WERI-Rb-1 (cell line): ENCODE data around the gene PRKCE.

Experiments used
- DNase-seq: peaks from one replicate; pipeline ENCODE4 v3.0.0-alpha.2; 2020
- H3K27ac ChIP-seq: fragments of 250-450 bp; sonication (Bioruptor Pico); 2 replicates; pipeline ENCODE4 v1.5.1; 2020; ENCODE audit warnings: mild to moderate bottlenecking, moderate library complexity
- H3K27me3 ChIP-seq: fragments of 250-450 bp; sonication (Bioruptor Pico); 2 replicates; pipeline ENCODE4 v1.5.1; 2021; ENCODE audit warnings: mild to moderate bottlenecking, low read depth, moderate library complexity; ENCODE audit not compliant: insufficient read depth, severe bottlenecking
- H3K36me3 ChIP-seq: fragments of 250-450 bp; sonication (Bioruptor Pico); 2 replicates; pipeline ENCODE4 v1.5.1; 2020; ENCODE audit warnings: mild to moderate bottlenecking, moderate library complexity
- H3K4me3 ChIP-seq: 2 replicates; pipeline ENCODE4 v1.5.1; 2011; ENCODE audit warnings: low read depth, mild to moderate bottlenecking, control low read depth, low read length
- H3K9me3 ChIP-seq: fragments of 250-450 bp; sonication (Bioruptor Pico); 2 replicates; pipeline ENCODE4 v1.5.1; 2021; ENCODE audit warnings: mild to moderate bottlenecking, moderate library complexity; ENCODE audit not compliant: severe bottlenecking
- TF ChIP-seq, protein P1 (sequence below): IDR thresholded peaks from 2 replicates; pipeline ENCODE4 v1.5.1; 2011; ENCODE audit warnings: low read depth, mild to moderate bottlenecking, control low read depth, inconsistent platforms, low read length

PRKCE gene

DNA sequence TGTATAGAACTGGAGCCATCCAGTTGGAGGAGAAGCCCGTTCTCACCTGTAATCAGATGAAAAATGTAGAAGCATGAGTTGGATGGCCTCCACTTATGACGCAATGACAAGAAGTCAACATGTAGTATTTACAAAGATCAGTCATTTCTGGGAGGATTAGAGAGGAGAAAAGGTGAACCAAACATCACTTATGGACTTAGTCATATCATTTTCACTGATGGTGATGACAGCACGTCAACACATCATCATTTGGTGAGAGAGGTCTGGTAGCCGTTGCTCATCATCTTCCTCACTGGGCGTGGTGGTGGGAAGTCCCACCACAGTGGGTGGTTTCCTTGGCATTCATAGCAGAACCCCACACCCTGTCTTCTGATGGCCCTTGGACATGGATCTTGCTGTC, 381.5 kb downstream of the PRKCE start:
- TF ChIP-seq, protein P1, sequence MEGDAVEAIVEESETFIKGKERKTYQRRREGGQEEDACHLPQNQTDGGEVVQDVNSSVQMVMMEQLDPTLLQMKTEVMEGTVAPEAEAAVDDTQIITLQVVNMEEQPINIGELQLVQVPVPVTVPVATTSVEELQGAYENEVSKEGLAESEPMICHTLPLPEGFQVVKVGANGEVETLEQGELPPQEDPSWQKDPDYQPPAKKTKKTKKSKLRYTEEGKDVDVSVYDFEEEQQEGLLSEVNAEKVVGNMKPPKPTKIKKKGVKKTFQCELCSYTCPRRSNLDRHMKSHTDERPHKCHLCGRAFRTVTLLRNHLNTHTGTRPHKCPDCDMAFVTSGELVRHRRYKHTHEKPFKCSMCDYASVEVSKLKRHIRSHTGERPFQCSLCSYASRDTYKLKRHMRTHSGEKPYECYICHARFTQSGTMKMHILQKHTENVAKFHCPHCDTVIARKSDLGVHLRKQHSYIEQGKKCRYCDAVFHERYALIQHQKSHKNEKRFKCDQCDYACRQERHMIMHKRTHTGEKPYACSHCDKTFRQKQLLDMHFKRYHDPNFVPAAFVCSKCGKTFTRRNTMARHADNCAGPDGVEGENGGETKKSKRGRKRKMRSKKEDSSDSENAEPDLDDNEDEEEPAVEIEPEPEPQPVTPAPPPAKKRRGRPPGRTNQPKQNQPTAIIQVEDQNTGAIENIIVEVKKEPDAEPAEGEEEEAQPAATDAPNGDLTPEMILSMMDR: no peak
- Histone ChIP-seq H3K27me3 (no peaks in the 10 kb centered on the region), H3K36me3 (no peaks in the 10 kb centered on the region), H3K9me3 (no peaks in the 10 kb centered on the region), H3K27ac (no peak overlapping the region), H3K4me3 (no peak overlapping the region)
- no peak for DNase-seq

DNA sequence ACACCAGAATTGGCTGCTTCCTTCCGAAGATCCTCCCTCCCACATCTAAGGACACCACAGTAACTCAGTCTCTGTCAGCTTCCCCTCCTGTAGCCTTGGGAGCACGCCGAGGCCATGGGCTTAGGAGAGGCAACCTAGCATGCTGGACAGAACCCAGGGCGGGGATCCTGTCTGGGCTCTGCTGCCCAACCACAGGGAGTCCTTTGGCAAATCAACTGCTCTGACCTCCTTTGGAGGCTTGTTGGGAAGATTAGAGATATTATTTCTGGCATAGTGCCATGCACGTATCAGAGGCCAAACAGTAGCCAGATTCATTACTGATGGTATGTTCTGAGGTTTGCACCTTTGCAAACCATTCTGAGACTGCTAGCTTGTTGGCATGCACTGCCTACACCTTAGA, 383.1 kb downstream of the PRKCE start:
- no peaks in the 10 kb centered on the region for H3K27me3 ChIP-seq
- no peak for DNase-seq
- no peaks in the 10 kb centered on the region for H3K36me3 ChIP-seq
- TF ChIP-seq, protein P1: no peak
- H3K4me3 ChIP-seq: no peak overlapping the region
- no peak overlapping the region for H3K27ac ChIP-seq
- H3K9me3 ChIP-seq: no peaks in the 10 kb centered on the region

DNA sequence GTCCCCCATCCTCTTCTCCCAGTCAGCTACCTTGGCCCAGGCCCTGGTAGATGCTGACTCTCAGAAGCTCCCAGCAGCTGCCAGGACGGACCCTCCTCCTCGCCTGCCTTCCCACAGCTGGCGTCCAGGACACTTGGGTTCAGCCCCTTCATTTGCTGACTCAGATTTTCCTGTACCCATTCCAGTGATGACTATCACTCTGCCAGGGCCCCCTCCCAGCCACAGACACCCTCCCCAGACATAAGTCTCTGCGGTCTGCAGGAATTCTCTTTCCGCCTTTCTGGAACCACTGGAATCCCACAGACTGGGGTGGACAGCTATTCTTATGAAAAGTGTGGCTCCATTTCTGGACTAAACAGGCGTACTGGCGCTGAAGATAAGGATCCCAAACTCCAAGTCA, 385.5 kb downstream of the PRKCE start:
- DNase-seq: no peak
- no peaks in the 10 kb centered on the region for H3K27me3 ChIP-seq
- H3K4me3 ChIP-seq: no peak overlapping the region
- H3K9me3 ChIP-seq: no peaks in the 10 kb centered on the region
- no peak overlapping the region for H3K27ac ChIP-seq
- TF ChIP-seq, protein P1: no peak
- H3K36me3 ChIP-seq: no peaks in the 10 kb centered on the region

DNA sequence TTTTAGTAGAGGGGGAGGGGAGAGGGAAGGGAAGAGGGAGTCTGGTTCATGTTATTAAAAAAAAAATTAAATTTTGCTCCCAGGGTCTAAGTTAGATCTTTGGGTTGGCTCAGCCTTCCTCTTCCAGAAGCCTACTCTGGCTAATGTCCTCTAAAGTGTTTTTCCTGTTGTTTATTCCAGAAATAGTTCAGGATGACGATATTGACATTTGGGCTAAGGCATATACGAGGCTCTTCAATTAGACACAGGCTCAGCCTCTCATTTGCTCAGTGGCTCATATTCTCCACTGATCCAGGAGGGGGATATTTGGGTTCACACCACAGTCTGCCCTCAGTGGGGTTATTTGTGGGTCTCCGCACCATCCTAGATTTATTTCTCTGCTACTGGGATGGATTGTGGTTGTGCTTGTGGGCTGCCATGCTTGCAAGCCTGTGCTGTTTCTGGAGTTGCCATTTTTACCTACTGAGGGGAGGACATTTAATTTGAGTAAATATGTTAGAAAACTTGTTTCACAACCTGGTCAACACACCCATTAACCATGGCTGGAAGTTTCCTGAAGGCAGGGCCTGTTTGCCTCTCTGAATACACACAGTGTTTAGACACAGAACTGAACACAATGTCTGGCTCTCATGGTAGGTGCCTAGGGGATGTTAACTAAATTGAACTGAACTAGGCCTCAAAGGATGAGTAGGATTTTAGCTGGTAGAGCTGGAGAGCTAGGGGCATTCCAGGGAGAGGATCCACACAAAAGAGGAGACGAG, 388.2 kb downstream of the PRKCE start:
- TF ChIP-seq, protein P1: no peak
- Histone ChIP-seq H3K9me3 (no peaks in the 10 kb centered on the region), H3K4me3 (no peak overlapping the region), H3K36me3 (no peaks in the 10 kb centered on the region), H3K27ac (no peak overlapping the region), H3K27me3 (no peaks in the 10 kb centered on the region)
- no peak for DNase-seq

DNA sequence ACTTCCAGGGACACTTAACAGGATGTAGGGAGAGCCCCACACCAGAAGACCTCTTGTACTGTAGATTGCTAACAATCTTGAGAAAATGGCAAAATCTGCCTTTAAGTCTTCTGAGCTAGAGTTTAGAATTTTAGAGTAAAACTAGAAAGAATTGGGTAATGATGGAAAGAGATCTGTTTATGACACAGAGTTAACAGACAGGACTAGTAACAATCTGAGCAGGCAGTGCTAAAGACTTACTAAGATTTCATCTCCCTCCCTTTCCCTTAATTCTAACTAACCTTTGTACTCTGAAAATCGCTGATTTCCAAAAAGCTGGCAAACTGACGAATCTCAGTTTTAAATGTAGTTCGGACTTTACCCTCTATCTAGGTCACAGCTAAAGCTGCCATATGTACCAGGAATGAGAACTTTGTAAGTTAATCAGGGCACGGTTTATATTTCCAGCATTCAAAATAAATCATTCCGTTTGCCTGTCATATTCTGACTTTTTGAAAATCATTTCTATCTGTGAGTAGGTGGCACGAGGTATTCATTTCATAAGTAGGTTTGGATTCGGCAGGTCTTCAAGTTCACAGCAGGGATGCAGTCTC, 389.2 kb downstream of the PRKCE start:
- Histone ChIP-seq H3K4me3 (no peak overlapping the region), H3K27ac (no peak overlapping the region), H3K36me3 (no peaks in the 10 kb centered on the region), H3K27me3 (no peaks in the 10 kb centered on the region), H3K9me3 (no peaks in the 10 kb centered on the region)
- TF ChIP-seq, protein P1: no peak
- no peak for DNase-seq

DNA sequence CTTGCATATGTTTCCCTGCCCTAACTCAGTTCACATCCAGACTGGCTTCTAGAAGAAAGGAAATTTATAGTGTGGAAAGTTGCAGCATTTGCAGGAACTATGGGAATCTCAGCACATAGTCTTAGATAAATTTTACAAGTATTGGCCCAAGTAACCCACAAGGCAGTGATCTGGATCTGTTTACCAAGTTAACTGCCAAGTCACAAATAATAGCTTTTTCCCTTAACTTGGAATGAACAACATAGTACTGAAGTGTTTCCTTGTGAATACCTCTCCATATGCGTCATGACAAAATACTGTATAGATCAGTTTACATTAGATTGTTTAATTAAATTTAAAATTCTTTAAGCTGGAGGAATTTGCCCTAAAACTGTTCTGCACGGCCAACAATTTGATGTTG, 390.0 kb downstream of the PRKCE start:
- Histone ChIP-seq H3K36me3 (no peaks in the 10 kb centered on the region), H3K4me3 (no peak overlapping the region), H3K27me3 (no peaks in the 10 kb centered on the region), H3K27ac (no peak overlapping the region), H3K9me3 (no peaks in the 10 kb centered on the region)
- DNase-seq: no peak
- TF ChIP-seq, protein P1: no peak
